Common myeloid progenitor, CD34-positive (primary cell): ENCODE data around the gene ZBTB12.

Experiments used
- CTCF ChIA-PET: fragments of 350-600 bp; sonication (Branson Sonifier 250); formaldehyde crosslinking; loops from one replicate; lab custom pipeline; 2021; ENCODE audit warnings: antibody characterized with exemption; lab: Charles Lee
- POLR2A ChIA-PET: fragments of 350-600 bp; sonication (Branson Sonifier 250); formaldehyde crosslinking; loops from one replicate; lab custom pipeline; 2021; ENCODE audit warnings: antibody characterized with exemption; lab: Charles Lee
- DNase-seq, 3 donors: peaks; one replicate each; pipeline versions ENCODE4 v3.0.0 to v3.0.0-alpha.2; 2013
- H3K27ac ChIP-seq, 2 experiments: 1 replicate in 1 of 2; 2 replicates in 1 of 2; pipeline ENCODE4 v1.7.0; 2013; ENCODE audit warnings: inconsistent platforms in 2 of 2, low read length in 2 of 2, mild to moderate bottlenecking in 2 of 2, low read depth in 1 of 2, moderate library complexity in 1 of 2; ENCODE audit not compliant: severe bottlenecking in 2 of 2, insufficient read depth in 1 of 2, poor library complexity in 1 of 2
- H3K27me3 ChIP-seq, 5 experiments: replicated peaks in 2 of 5; 1 replicate in 3 of 5; 2 replicates in 2 of 5; pipeline versions ENCODE4 v1.6.1 to v1.7.0; 2013; ENCODE audit warnings: low read length in 4 of 5, mild to moderate bottlenecking in 2 of 5, moderate library complexity in 2 of 5, inconsistent platforms in 1 of 5; ENCODE audit not compliant: insufficient read depth in 5 of 5, control insufficient read depth in 4 of 5
- H3K36me3 ChIP-seq, 4 experiments: 1 replicate in 2 of 4; 2 replicates in 2 of 4; pipeline versions ENCODE4 v1.6.1 to v1.7.0; 2013; ENCODE audit warnings: low read length in 3 of 4, control low read depth in 1 of 4, mild to moderate bottlenecking in 1 of 4; ENCODE audit not compliant: control insufficient read depth in 4 of 4, insufficient read depth in 4 of 4
- H3K4me1 ChIP-seq, 4 experiments: 1 replicate in 3 of 4; 2 replicates in 1 of 4; pipeline versions ENCODE4 v1.6.1 to v1.7.1; 2013; ENCODE audit warnings: low read length in 3 of 4, mild to moderate bottlenecking in 3 of 4, control low read depth in 1 of 4, inconsistent platforms in 1 of 4, moderate library complexity in 1 of 4; ENCODE audit not compliant: control insufficient read depth in 4 of 4, insufficient read depth in 4 of 4; ENCODE audit errors: control extremely low read depth in 1 of 4
- H3K4me3 ChIP-seq, 7 experiments: 1 replicate in 4 of 7; 2 replicates in 3 of 7; pipeline versions ENCODE4 v1.5.1 to v1.7.0; 2013; ENCODE audit warnings: mild to moderate bottlenecking in 7 of 7, low read length in 6 of 7, moderate library complexity in 6 of 7, inconsistent platforms in 2 of 7, low read depth in 2 of 7, control low read depth in 1 of 7; ENCODE audit not compliant: insufficient read depth in 4 of 7, control insufficient read depth in 1 of 7; ENCODE audit errors: extremely low read depth in 1 of 7
- H3K9me3 ChIP-seq, 5 experiments: 1 replicate in 4 of 5; 2 replicates in 1 of 5; pipeline versions ENCODE4 v1.6.1 to v1.7.1; 2013; ENCODE audit warnings: low read length in 4 of 5, mild to moderate bottlenecking in 2 of 5, inconsistent platforms in 1 of 5, low read depth in 1 of 5, moderate library complexity in 1 of 5; ENCODE audit not compliant: control insufficient read depth in 4 of 5, insufficient read depth in 2 of 5; ENCODE audit errors: control extremely low read depth in 1 of 5
- WGBS: methylation state at CpG from one replicate; pipeline ENCODE4 v1.1.5; 2013; ENCODE audit not compliant: insufficient coverage; 5-methylcytosine and 5-hydroxymethylcytosine counted together

Gene ZBTB12

GRCh38 chr6:31903957-31904356 lies 2.1 kb upstream of the ZBTB12 start:
- Histone ChIP-seq H3K9me3 (no peaks in the 10 kb centered on the region), H3K4me3 (no peak overlapping the region), H3K27ac (no peak overlapping the region), H3K27me3 (no peaks in the 10 kb centered on the region), H3K36me3 (peaks cover 0 to 4% (median 0%) of the 10 kb centered on the region in 4 experiments), H3K4me1 (peaks cover 2 to 42% (median 22%) of the 10 kb centered on the region in 4 experiments)
- no peak for DNase-seq
- ChIA-PET CTCF (interaction anchor here (2.2 to 3.0 kb wide), 2 partner anchors 16 to 17 kb away, joined by 8 to 12 read pairs; no protein-coding TSS in a partner anchor), POLR2A (no interaction called here)
- WGBS: 100% methylated on average over 1 of the region's 3 CpGs

- H3K9me3 ChIP-seq: no peaks in the 10 kb centered on the region
- DNase-seq: peak; percentile 40 to 73 (median 68)
- peak overlapping the region; percentile 18 to 84 (median 75) for H3K4me3 ChIP-seq
- POLR2A ChIA-PET: interaction anchor here (1.2 kb wide), 1 partner anchor 70 kb away, joined by 3 read pairs; the partner anchor contains the start of gene DXO
- H3K27ac ChIP-seq: peak overlapping the region; percentile 40 to 77
- H3K27me3 ChIP-seq: no peaks in the 10 kb centered on the region
- H3K4me1 ChIP-seq: peaks cover 4 to 47% (median 36%) of the 10 kb centered on the region in 4 experiments
- H3K36me3 ChIP-seq: peaks cover 0 to 4% (median 0%) of the 10 kb centered on the region in 4 experiments
- WGBS: 0% methylated on average over 14 of the region's 45 CpGs
- CTCF ChIA-PET: no interaction called here
Measured at GRCh38 chr6:31901415-31901952, 402 bp downstream of the ZBTB12 start.

DNA sequence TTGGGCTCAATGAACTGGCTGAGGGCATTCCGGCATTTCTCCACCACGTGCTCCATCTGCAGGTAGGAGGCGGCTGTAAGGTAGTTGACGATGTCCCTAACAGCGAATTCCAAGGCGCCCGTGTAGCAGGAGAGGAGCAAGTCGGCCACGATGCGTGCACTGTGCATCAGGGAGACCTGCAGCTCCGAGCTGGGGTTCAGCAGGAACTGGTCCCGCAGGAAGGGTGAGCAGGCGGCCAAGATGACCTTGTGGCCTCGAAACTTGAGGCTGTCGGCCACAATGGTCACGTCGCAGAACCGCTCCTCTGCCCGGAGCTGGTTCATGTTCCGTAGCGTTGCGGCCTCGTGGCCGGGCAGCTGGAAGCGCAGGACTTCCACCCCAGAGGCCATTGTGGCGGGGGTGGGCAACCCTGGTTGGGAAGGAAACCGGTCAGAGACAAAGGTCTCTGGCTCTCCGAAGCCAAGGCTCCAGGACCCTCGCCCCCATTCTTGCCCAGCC lies 920 bp downstream of the ZBTB12 start:
- WGBS: 77% methylated on average over 24 of the region's 29 CpGs
- Histone ChIP-seq H3K9me3 (no peaks in the 10 kb centered on the region), H3K27me3 (no peaks in the 10 kb centered on the region), H3K27ac (peak overlapping the region in 1 of 2 experiments; percentile 77), H3K4me3 (peak overlapping the region; percentile 18 to 84 (median 61)), H3K4me1 (peaks cover 4 to 52% (median 39%) of the 10 kb centered on the region in 4 experiments), H3K36me3 (peaks cover 0 to 7% (median 2%) of the 10 kb centered on the region in 4 experiments)
- POLR2A ChIA-PET: no interaction called here
- DNase-seq: no peak
- CTCF ChIA-PET: interaction anchor here (1.1 kb wide), 1 partner anchor 22 kb away, joined by 3 read pairs; no protein-coding TSS in a partner anchor

DNA sequence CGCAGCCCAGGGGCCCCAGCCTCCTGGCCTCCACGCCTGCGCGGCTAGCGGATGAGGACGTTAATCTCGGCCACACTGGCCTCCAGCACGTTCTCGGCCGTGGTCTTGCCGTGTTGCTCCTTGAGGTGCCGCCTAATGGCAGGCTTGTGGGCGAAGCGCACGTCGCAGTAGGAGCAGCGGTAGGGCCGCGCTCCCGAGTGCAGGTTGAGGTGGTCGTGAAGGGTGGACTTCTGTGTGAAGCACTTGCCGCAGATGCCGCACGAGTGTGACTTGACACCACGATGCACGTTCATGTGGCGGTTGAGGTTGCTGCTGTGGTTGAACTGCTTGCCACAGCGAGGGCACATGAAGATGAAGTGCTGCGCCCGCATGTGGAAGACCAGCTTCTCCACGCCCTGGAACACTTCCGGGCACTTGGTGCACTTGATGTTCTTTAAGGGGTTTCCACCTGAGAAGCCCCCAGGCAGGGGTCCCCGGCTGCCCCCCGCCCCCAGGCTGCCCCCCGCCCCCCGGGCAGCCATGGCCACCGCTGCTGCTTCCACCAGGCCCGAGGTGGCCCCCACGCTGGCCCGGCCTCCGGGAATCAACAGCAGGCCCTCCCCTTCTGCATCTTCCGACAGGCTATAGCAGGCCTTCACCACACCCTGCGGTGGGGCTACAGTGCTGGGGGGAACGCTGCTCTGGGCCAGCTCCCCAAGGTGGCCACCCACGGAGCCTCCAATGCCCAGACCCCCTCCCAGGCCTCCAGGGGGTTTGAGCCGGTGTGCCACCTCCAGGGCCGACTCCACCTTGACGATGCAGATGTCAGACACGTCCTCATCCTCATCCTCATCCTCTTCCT lies 1.8 kb downstream of the ZBTB12 start:
- WGBS: 86% methylated on average over 31 of the region's 49 CpGs
- CTCF ChIA-PET: interaction anchor here (1.1 kb wide), 1 partner anchor 23 kb away, joined by 3 read pairs; no protein-coding TSS in a partner anchor

GRCh38 chr6:31899215-31899614 lies 2.7 kb downstream of the ZBTB12 start:
- 39% methylated on average over 5 of the region's 5 CpGs for WGBS
- Histone ChIP-seq H3K9me3 (no peaks in the 10 kb centered on the region), H3K27me3 (no peaks in the 10 kb centered on the region), H3K4me1 (peaks cover 4 to 52% (median 40%) of the 10 kb centered on the region in 4 experiments), H3K4me3 (no peak overlapping the region), H3K27ac (peak overlapping the region in 1 of 2 experiments; percentile 25), H3K36me3 (peaks cover 0 to 22% (median 12%) of the 10 kb centered on the region in 4 experiments)
- POLR2A ChIA-PET: no interaction called here
- DNase-seq: no peak
- CTCF ChIA-PET: interaction anchor here (1.1 to 2.1 kb wide), 2 partner anchors 10 to 66 kb away, joined by 3 to 14 read pairs; no protein-coding TSS in a partner anchor

More for the DNA sequence above, 1.8 kb downstream of the ZBTB12 start:
- Histone ChIP-seq H3K4me1 (peaks cover 4 to 52% (median 40%) of the 10 kb centered on the region in 4 experiments), H3K4me3 (no peak overlapping the region), H3K36me3 (peaks cover 0 to 16% (median 6%) of the 10 kb centered on the region in 4 experiments), H3K9me3 (no peaks in the 10 kb centered on the region), H3K27me3 (no peaks in the 10 kb centered on the region), H3K27ac (no peak overlapping the region)
- POLR2A ChIA-PET: no interaction called here
- DNase-seq: peak in 1 of 3 donors; percentile 26

DNA sequence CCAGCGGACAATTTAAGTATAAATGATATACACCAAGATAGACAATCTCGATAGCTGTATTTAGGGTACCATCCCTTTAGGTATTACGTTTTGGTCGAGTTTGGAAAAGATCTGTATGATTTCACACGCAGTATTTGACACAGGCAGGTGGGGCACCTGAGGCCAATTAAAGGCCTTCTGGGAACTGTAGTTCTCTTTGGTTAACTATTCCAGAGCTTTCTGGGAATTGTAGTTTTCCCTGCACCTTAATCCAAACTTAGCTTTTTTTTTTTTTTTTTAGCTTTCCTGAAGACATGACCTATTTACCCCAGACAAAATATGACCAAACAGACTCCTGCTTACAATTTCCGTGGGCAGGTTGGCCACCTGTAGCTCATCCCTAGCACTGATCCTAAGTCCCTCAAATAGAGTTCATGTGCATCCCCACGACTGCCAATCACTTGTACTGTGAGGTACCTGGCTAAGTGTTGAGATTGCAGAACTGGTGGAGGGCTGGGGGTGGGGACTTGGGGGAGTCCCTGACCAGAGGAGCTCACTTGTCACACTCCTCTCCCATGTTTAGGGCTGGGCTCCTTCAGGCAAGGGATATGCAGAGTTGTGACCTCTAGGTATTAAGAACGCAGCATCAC lies 3.4 kb downstream of the ZBTB12 start:
- Histone ChIP-seq H3K27me3 (no peaks in the 10 kb centered on the region), H3K27ac (peak overlapping the region; percentile 72 to 92), H3K36me3 (peaks cover 0 to 23% (median 14%) of the 10 kb centered on the region in 4 experiments), H3K9me3 (no peaks in the 10 kb centered on the region), H3K4me1 (peaks cover 4 to 52% (median 40%) of the 10 kb centered on the region in 4 experiments), H3K4me3 (peak overlapping the region in 6 of 7 experiments; percentile 92 to 98 (median 96))
- WGBS: 27% methylated on average over 6 of the region's 8 CpGs
- peak; percentile 46 to 76 (median 58) for DNase-seq
- POLR2A ChIA-PET: interaction anchor here (0.6 to 1.8 kb wide), 2 partner anchors 34 to 95 kb away, joined by 6 to 8 read pairs; no protein-coding TSS in a partner anchor
- CTCF ChIA-PET: interaction anchor here (1.1 to 2.1 kb wide), 2 partner anchors 10 to 65 kb away, joined by 3 to 14 read pairs; no protein-coding TSS in a partner anchor
